GM21723 (cell line): ENCODE measurements around the gene FGF3.
"Not testable (repeated sequence)": the region's sequence is repeated elsewhere in the genome, so short reads cannot be mapped to it uniquely, and the experiment has no call there.

Experiments used
- ATAC-seq: cut with Tn5 transposase; IDR thresholded peaks from one replicate; pipeline ENCODE4 v1.9.1; 2021; ENCODE audit warnings: mild to moderate bottlenecking, moderate library complexity; ENCODE audit not compliant: unreplicated experiment

The FGF3 gene

GRCh38 chr11:69773626-69774353 lies 45.4 kb downstream of the FGF3 start:
- ATAC-seq = no peak

GRCh38 chr11:69771466-69771865 lies 47.8 kb downstream of the FGF3 start:
- ATAC-seq = no peak

DNA sequence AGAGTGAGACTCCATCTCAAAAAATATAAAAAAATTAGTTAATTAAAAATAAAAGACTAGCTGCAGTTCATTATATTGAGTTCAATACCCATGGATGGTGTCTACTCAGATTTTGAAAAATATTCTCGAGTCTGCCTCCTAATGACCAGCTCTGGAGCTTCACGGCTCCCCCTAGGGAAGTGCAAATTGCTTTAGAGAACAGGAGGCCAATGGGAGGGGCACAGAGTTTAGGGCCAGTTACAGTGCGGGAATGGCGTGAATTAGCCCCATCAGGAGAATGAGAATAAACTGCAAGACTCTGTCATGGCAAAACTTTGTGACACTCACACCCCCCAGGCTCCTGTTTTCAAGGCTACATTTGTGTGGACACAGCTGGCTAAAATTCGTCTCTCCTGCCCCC lies 48.7 kb downstream of the FGF3 start:
- ATAC-seq = no peak

- ATAC-seq = no peak
These were observed 53.7 kb downstream of the FGF3 start for GRCh38 chr11:69765498-69765995.

DNA sequence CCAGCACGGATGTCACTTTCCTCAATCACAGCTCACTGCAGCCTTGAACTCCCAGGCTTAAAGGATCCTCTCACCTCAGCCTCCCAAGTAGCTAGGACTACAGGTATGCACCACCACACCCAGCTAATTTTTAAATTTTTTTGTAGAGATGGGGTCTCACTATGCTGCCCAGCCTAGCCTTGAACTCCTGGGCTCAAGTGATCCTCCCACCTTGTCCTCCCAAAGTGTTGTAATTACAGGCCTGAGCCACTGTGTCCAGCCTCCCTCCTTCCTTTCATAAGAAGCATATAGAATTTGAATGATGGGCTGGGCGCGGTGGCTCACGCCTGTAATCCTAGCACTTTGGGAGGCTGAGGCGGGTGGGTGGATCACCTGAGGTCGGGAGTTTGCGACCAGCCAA lies 54.3 kb downstream of the FGF3 start:
- not testable (repeated sequence) for ATAC-seq

- no peak for ATAC-seq
These were observed 58.9 kb downstream of the FGF3 start for GRCh38 chr11:69760319-69760718.
